ENCODE measurements around the gene KRTAP12-3.
"Not testable (repeated sequence)": the region's sequence is repeated elsewhere in the genome, so short reads cannot be mapped to it uniquely, and the experiment has no call there.

KRTAP12-3 gene

DNA sequence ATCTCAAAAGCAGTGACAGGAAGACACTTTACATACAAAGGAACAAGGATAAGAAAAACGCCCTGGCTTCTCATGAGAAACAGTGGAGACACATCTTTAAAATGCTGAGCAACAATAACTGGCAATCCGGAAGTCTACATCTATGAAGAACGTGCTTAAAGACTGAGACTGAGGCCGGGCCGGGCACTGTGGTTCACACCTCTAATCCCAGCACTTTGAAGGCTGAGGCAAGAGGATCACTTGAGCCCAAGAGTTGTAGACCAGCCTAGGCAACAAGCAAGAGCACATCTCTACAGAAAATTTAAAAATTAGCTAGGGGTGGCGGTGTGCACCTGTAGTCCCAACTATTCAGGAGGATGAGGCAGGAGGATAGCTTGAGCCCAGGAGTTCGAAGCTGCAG, 26.3 kb downstream of the KRTAP12-3 start:
- no peak for FAIRE-seq
- DNase-seq (ENCODE audit: insufficient read length, low spot score) = no peak
- TF ChIP-seq, protein P1, sequence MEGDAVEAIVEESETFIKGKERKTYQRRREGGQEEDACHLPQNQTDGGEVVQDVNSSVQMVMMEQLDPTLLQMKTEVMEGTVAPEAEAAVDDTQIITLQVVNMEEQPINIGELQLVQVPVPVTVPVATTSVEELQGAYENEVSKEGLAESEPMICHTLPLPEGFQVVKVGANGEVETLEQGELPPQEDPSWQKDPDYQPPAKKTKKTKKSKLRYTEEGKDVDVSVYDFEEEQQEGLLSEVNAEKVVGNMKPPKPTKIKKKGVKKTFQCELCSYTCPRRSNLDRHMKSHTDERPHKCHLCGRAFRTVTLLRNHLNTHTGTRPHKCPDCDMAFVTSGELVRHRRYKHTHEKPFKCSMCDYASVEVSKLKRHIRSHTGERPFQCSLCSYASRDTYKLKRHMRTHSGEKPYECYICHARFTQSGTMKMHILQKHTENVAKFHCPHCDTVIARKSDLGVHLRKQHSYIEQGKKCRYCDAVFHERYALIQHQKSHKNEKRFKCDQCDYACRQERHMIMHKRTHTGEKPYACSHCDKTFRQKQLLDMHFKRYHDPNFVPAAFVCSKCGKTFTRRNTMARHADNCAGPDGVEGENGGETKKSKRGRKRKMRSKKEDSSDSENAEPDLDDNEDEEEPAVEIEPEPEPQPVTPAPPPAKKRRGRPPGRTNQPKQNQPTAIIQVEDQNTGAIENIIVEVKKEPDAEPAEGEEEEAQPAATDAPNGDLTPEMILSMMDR (IDR thresholded peaks at IDR 0.05; ENCODE audit: insufficient read depth, missing control alignments) = no peak

DNA sequence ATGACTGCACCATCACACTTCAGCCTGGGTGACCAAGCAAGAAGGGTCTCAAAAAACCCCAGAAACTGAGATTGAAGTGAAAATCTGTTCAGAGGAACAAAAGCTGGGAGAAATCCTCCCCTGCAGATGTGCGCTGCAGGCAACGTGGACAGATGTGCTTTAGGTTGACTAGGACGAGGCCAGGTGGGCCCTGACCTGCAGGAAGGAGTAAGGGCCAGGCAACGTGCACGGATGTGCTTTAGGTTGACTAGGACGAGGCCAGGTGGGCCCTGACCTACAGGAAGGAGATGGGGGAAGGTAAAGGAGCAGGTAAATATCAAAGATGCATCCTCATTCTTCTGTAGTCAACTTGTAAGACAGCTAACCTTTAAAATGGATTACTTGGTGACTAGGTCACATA, 26.8 kb downstream of the KRTAP12-3 start:
- no peak for FAIRE-seq
- DNase-seq (ENCODE audit: insufficient read length, low spot score) = no peak
- TF ChIP-seq, protein P1 (IDR thresholded peaks at IDR 0.05; ENCODE audit: insufficient read depth, missing control alignments) = no peak

- DNase-seq (ENCODE audit: insufficient read length, low spot score); FAIRE-seq: not testable (repeated sequence)
Observed at GRCh38 chr21:44685050-44685449, 27.3 kb downstream of the KRTAP12-3 start.

DNA sequence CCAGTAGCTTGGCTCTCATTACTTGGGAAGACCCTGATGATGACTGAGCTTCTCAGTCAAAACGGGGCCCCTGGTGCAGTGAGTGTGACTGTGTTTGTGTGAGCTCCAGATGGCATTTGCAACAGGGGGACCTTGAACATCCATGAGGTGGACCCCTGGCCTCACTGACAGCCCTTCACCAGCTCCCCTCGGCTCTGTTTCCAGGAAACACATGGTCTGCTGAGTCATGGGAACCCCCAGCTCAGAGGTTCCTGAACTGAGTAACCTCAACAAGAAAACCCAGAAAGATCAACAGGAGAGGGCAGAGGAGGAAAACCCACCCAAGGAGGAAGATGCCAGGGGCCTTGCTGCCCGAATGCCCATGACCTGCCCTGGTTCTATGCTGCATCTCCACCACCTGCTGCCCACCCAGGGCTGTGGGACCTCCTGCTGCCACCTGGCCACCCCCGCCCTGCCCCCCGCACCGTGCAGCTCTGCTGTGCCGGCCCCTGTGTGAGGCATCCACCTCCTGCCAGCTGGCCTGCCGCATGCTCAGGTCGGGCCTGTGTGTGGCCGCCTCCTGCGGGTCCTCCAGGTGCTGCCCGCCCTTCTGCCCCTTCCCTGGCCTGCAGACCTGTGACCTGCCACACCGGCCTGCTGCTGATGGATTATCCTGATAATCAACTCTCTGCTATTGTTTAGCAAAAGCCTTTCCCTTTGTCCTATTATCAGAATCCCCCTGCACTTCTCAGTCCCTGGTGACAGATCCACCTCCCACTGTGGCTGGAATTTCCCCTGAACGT, 28.5 kb downstream of the KRTAP12-3 start:
- FAIRE-seq (no peak), DNase-seq (ENCODE audit: insufficient read length, low spot score) (no peak)
- TF ChIP-seq, protein P1 (IDR thresholded peaks at IDR 0.05; ENCODE audit: insufficient read depth, missing control alignments) = no peak

DNA sequence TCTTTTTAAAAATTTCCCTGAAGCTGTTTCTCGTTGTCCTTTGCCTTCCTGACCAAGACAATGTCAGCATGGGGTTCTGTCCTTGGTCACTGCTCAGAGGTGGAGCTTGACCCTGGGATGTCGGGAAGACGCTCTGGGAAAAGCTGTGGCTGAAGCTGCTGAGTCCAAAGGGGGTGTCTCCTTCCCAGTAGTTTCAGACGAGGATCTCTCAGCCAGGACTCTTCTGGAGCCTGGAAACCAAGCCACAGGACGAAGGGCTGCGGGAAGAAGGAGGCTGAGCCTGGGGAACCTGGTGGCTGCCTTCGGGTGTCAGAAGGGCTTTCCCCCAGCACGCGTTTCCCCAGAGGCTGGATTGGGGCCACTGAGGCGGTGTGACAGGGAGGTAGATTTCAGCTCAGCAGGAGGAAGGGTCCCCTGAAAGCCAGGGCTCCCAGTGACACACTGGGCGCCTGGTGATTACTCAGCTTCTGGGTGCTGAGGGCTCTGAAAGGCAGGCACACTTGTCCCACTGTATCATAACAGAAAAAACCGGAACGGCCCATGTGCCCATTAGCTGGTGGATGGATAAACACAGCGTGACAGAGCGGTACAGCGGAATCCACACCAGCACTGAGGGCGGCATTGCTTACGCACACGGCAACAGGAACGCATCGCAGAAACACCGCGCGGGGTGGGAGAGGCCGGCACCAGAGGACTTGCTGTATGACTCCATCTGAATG, 29.3 kb downstream of the KRTAP12-3 start:
- no peak for DNase-seq (ENCODE audit: insufficient read length, low spot score)
- TF ChIP-seq, protein P1 (IDR thresholded peaks at IDR 0.05; ENCODE audit: insufficient read depth, missing control alignments) = no peak
- no peak for FAIRE-seq

DNA sequence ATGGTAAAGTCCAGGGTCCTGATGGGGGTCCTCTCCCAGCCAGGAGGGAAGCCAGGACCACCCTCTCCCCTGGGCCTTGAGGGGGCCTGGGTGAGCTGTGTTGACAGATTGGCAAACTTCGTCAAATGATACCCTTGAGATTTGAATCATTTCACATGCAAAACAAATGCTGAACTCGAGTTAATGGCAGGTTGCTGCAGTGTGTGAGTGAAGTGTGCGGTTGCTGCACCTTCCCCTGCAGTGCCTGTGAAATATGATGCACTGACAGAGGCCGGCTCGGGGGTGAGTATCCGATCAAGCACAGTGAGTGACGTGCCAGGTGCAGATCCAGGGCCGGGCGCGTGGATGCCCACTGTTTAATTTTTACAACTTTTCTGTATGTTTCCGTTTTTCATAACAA, 29.9 kb downstream of the KRTAP12-3 start:
- FAIRE-seq (no peak), DNase-seq (ENCODE audit: insufficient read length, low spot score) (no peak)
- TF ChIP-seq, protein P1 (IDR thresholded peaks at IDR 0.05; ENCODE audit: insufficient read depth, missing control alignments) = no peak

DNA sequence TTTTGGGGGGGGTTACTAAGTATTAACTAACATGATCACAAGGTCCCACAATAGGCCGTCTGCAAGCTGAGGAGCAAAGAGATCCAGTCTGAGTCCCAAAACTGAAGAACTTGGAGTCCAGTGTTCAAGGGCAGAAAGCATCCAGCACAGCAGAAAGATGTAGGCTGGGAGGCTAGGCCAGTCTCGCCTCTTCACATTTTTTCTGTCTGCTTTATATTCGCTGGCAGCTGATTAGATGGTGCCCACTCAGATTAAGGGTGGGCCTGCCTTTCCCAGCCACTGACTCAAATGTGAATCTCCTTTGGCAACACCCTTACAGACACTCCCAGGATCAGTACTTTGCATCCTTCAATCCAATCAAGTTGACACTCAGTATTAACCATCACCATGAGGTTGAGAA, 32.0 kb downstream of the KRTAP12-3 start:
- not testable (repeated sequence) for FAIRE-seq; DNase-seq (ENCODE audit: insufficient read length, low spot score)

DNA sequence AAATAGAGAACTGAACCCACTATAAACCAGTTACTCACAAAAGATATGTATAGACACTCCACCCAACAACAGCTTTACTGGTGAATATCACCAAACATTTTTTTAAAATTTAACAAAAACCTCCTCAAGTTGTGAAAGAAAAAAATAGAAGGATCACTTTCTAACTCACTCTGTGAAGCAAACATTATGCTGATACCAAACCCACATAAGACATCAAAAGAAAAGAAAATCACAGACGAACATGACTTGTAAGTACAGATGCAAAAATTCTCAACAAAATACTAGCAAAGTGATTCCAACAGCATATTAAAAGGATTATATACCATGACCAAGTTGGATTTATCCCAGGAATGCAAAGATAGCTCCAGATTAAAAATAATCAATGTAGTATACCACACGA, 34.0 kb downstream of the KRTAP12-3 start:
- TF ChIP-seq, protein P1 (IDR thresholded peaks at IDR 0.05; ENCODE audit: insufficient read depth, missing control alignments) = no peak
- FAIRE-seq (no peak), DNase-seq (ENCODE audit: insufficient read length, low spot score) (no peak)

Measured in D721Med (cell line).